Testis (tissue), 2 donors: ENCODE data around the gene SH3RF1.

Experiments used
- POLR2A ChIP-seq: fragments of 450-650 bp; IDR thresholded peaks from one replicate; pipeline ENCODE4 v1.6.1; 2017; ENCODE audit warnings: antibody characterized with exemption, mild to moderate bottlenecking, moderate library complexity
- TF ChIP-seq, protein P1 (sequence below), 3 experiments: fragments of 450-650 bp in 2 of 3; fragments of 200-600 bp in 1 of 3; sonication (generic) in 1 of 3; IDR thresholded peaks; one replicate each; pipeline ENCODE4 v1.5.1; 2016 to 2019; ENCODE audit warnings: antibody characterized with exemption in 3 of 3, mild to moderate bottlenecking in 2 of 3, moderate library complexity in 1 of 3

DNA sequence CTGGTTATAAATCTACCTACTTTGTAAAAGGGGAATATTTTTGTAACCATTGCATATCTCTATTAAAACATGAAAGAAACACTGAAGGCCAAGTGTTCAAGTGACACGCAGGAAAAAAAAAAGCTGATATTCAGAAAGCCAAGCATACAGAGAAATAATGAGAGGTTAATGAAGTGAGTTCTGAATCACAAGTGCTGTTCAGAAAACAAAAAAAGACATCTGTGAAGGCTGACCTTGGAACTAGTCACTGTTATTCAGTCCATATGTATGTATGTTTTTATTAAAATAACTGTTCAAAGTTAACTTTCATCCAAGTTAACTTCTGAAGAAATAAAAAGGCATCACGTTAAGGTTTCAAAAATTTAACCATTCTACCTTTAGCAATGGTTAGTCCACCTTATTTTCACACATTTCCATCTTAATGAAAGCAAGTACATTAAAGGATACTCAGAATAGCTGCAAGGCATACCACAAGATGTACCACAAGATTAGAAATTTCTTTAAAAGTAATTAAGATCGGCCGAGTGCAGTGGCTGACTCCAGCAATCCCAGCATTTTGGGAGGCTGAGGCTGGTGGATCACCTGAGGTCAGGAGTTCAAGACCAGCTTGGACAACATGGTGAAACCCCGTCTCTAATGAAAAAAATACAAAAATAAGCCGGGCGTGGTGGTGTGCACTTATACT, 31.4 kb downstream of the SH3RF1 start:
- TF ChIP-seq, protein P1, sequence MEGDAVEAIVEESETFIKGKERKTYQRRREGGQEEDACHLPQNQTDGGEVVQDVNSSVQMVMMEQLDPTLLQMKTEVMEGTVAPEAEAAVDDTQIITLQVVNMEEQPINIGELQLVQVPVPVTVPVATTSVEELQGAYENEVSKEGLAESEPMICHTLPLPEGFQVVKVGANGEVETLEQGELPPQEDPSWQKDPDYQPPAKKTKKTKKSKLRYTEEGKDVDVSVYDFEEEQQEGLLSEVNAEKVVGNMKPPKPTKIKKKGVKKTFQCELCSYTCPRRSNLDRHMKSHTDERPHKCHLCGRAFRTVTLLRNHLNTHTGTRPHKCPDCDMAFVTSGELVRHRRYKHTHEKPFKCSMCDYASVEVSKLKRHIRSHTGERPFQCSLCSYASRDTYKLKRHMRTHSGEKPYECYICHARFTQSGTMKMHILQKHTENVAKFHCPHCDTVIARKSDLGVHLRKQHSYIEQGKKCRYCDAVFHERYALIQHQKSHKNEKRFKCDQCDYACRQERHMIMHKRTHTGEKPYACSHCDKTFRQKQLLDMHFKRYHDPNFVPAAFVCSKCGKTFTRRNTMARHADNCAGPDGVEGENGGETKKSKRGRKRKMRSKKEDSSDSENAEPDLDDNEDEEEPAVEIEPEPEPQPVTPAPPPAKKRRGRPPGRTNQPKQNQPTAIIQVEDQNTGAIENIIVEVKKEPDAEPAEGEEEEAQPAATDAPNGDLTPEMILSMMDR (IDR thresholded peaks at IDR 0.05) = no peak
- TF ChIP-seq POLR2A = no peak
